ENCODE data around the gene POU4F3. TPM values are rescaled to one million over a fixed set of nuclear protein-coding genes. Genes with fewer than 3 reads are reported as not detected.
A peak's percentile ranks its signal among the peaks of the same experiment; 100 is the strongest.

POU4F3 gene
- total RNA-seq, 1 donor from 2014 or later, result not detected

DNA sequence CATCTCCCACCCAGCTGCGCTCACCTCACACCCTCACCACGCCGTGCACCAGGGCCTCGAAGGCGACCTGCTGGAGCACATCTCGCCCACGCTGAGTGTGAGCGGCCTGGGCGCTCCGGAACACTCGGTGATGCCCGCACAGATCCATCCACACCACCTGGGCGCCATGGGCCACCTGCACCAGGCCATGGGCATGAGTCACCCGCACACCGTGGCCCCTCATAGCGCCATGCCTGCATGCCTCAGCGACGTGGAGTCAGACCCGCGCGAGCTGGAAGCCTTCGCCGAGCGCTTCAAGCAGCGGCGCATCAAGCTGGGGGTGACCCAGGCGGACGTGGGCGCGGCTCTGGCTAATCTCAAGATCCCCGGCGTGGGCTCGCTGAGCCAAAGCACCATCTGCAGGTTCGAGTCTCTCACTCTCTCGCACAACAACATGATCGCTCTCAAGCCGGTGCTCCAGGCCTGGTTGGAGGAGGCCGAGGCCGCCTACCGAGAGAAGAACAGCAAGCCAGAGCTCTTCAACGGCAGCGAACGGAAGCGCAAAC, 1.1 kb downstream of the POU4F3 start:
- peaks cover 31% of the 10 kb centered on the region for H3K4me1 ChIP-seq
- intact Hi-C loops (cut with micrococcal nuclease), result no loop called here
- H3K36me3 ChIP-seq, result no peaks in the 10 kb centered on the region
- no peak overlapping the region for H3K27ac ChIP-seq (replicated peaks)
- H3K4me3 ChIP-seq, result peak overlapping the region; percentile 25
- H3K9me3 ChIP-seq (replicated peaks), result no peaks in the 10 kb centered on the region
- no peak for DNase-seq
- H3K27me3 ChIP-seq (ENCODE audit: low read depth), result peaks cover 99% of the 10 kb centered on the region
- TF ChIP-seq, protein P1, sequence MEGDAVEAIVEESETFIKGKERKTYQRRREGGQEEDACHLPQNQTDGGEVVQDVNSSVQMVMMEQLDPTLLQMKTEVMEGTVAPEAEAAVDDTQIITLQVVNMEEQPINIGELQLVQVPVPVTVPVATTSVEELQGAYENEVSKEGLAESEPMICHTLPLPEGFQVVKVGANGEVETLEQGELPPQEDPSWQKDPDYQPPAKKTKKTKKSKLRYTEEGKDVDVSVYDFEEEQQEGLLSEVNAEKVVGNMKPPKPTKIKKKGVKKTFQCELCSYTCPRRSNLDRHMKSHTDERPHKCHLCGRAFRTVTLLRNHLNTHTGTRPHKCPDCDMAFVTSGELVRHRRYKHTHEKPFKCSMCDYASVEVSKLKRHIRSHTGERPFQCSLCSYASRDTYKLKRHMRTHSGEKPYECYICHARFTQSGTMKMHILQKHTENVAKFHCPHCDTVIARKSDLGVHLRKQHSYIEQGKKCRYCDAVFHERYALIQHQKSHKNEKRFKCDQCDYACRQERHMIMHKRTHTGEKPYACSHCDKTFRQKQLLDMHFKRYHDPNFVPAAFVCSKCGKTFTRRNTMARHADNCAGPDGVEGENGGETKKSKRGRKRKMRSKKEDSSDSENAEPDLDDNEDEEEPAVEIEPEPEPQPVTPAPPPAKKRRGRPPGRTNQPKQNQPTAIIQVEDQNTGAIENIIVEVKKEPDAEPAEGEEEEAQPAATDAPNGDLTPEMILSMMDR (IDR thresholded peaks at IDR 0.05; ENCODE audit: borderline replicate concordance), result no peak

DNA sequence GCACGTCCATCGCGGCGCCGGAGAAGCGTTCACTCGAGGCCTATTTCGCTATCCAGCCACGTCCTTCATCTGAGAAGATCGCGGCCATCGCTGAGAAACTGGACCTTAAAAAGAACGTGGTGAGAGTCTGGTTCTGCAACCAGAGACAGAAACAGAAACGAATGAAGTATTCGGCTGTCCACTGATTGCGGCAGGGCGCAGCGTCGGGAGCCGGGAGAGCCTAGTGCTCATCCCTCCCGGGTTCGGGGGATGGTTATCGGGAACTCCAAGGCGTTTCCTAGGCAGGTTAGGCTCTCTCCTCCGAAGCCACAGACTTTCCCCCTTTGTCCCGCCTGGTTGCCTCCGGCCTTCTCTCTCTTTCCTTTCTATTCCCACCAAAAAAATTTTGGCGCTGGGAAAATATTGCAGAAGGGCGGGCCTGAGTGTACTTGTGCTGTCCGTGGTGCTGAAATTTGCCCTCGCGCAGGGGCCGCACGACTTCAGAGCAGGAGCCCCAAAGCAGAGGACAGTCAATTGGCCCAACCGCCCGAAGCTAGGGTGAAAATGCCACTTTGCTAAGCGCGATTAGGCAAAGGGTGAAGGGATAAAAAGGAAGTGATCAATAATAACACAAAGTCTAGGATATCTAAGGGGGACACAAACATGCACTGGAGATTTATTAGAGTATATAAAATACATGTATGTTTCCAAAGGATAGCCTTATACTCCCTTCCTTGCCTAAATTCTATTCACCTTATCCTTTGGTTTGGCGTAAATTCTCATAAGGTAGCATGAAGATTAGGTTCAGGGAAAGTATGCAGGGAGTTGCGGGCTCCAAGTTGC, 1.8 kb downstream of the POU4F3 start:
- intact Hi-C loops (cut with micrococcal nuclease), result no loop called here
- Histone ChIP-seq H3K27ac (replicated peaks) (no peak overlapping the region), H3K4me3 (peak overlapping the region; percentile 25), H3K9me3 (replicated peaks) (no peaks in the 10 kb centered on the region), H3K4me1 (peaks cover 38% of the 10 kb centered on the region), H3K27me3 (ENCODE audit: low read depth) (peaks cover 100% of the 10 kb centered on the region), H3K36me3 (no peaks in the 10 kb centered on the region)
- TF ChIP-seq, protein P1 (IDR thresholded peaks at IDR 0.05; ENCODE audit: borderline replicate concordance), result no peak
- DNase-seq, result peak; percentile 60

DNA sequence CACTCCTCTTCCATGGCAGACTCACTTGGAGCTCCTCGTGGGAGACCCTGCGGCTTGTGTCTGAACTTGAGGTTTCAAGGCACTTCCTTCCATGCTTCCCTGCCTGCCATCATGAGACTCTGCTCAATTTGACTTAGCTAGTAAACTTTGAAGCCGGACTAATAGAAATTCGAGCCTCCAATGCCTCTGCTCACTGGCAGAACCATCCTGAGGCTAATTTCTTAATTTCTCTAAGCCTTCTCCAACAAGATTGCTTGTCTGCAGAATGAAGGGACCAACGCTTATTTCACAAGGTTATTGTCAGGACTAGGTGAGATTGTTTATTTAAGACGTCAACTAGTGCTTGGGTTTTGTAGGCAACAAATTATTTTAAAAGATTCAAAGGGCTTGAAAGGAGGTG, 3.2 kb downstream of the POU4F3 start:
- no peak overlapping the region for H3K4me3 ChIP-seq
- TF ChIP-seq, protein P1 (IDR thresholded peaks at IDR 0.05; ENCODE audit: borderline replicate concordance), result no peak
- no peak overlapping the region for H3K27ac ChIP-seq (replicated peaks)
- H3K4me1 ChIP-seq, result peaks cover 43% of the 10 kb centered on the region
- no peaks in the 10 kb centered on the region for H3K9me3 ChIP-seq (replicated peaks)
- H3K27me3 ChIP-seq (ENCODE audit: low read depth), result peaks cover 99% of the 10 kb centered on the region
- H3K36me3 ChIP-seq, result no peaks in the 10 kb centered on the region
- no peak for DNase-seq
- intact Hi-C loops (cut with micrococcal nuclease), result no loop called here

DNA sequence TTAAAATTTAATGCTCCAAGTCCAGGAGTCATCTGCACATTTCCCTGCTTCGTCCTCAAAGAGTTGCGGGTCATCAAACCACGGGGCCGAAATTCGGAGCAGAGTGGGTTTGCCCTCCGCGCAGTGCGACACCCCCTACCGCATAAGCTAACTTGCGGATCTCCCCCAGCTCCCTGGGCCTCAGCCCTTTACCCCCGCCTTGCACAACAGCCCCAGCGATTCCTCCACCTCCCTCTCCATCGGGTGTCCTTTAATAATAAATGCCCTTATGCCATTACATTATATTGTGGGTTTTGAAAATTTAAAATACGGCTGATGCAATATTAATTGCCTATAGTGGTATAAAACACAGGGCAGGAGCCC, 3.9 kb downstream of the POU4F3 start:
- H3K9me3 ChIP-seq (replicated peaks), result no peaks in the 10 kb centered on the region
- DNase-seq, result no peak
- intact Hi-C loops (cut with micrococcal nuclease), result no loop called here
- TF ChIP-seq, protein P1 (IDR thresholded peaks at IDR 0.05; ENCODE audit: borderline replicate concordance), result no peak
- H3K4me1 ChIP-seq, result peaks cover 43% of the 10 kb centered on the region
- H3K27me3 ChIP-seq (ENCODE audit: low read depth), result peaks cover 99% of the 10 kb centered on the region
- H3K27ac ChIP-seq (replicated peaks), result no peak overlapping the region
- H3K36me3 ChIP-seq, result no peaks in the 10 kb centered on the region
- no peak overlapping the region for H3K4me3 ChIP-seq

DNA sequence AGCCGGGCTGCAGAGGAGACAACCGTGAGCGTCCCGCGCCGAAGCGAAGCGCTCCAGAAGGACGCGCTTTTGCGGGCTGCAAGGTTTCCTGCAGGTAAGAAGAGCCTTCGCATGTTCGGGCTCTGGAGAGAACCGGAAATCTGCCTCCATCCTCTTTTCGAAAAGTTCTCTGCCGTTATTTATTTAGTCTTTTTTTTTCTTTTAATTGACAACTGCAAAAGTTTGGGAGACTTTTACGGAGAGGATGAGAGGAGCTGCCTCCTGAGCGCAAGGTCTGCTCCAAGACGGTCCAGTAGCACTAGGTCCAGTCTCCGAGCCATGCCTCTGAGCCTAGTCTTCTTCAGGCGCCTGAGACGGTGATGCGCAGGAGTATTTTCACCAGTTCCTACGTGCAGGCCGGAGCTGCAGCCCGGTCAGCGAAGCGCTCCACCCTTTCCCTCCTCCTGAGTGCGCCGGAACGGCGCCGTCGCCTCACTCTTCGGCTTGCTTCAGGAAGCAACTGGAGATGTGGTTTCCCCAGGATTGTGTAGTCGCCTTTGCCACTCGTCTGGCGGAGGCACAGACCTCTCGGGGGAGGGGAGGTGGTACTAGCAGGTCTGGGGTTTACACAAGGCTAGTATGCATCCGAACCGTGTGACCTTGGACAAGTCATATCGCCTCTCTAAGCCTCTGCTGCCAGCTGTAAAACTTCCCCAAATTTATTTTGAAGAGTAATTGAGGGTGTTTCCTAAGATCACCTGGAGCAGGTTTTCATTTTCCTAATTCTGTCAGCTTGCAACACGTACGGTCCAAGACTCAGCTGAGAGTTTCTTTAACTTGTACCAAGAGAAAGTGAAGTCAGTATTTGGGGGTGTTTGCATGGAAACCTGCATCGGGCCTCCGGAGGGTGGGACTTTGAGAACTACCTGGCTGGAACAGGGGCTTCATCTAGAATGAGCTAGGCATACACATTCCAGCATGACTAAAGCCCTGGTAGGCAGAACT, 4.5 kb downstream of the POU4F3 start:
- H3K4me3 ChIP-seq, result no peak overlapping the region
- DNase-seq, result no peak
- peaks cover 43% of the 10 kb centered on the region for H3K4me1 ChIP-seq
- TF ChIP-seq, protein P1 (IDR thresholded peaks at IDR 0.05; ENCODE audit: borderline replicate concordance), result no peak
- intact Hi-C loops (cut with micrococcal nuclease), result no loop called here
- peaks cover 99% of the 10 kb centered on the region for H3K27me3 ChIP-seq (ENCODE audit: low read depth)
- no peak overlapping the region for H3K27ac ChIP-seq (replicated peaks)
- no peaks in the 10 kb centered on the region for H3K9me3 ChIP-seq (replicated peaks)
- H3K36me3 ChIP-seq, result no peaks in the 10 kb centered on the region
